BJ (cell line): ENCODE results near the gene SPATA6L. TPM values are rescaled to one million over a fixed set of nuclear protein-coding genes. Genes with fewer than 3 reads are reported as not detected.
A peak's percentile ranks its signal among the peaks of the same experiment; 100 is the strongest.

Experiments
- CTCF ChIA-PET: fragments of 350-600 bp; formaldehyde crosslinking; extraction: SDS; loops from one replicate; lab custom pipeline; 2021; ENCODE audit warnings: antibody characterized with exemption, inconsistent platforms; lab: Yijun Ruan, JAX
- POLR2A ChIA-PET: fragments of 300-600 bp; sonication (Branson Sonifier 250); formaldehyde crosslinking; extraction: SDS; loops from one replicate; lab custom pipeline; 2021; ENCODE audit warnings: antibody characterized with exemption; lab: Charles Lee
- DNase-seq: peaks from one replicate; pipeline ENCODE4 v3.0.0-alpha.2; 2011; ENCODE audit warnings: low read depth
- H3K27me3 ChIP-seq: 2 replicates; pipeline ENCODE4 v1.6.0; 2011; ENCODE audit warnings: low read length; ENCODE audit not compliant: control insufficient read depth, insufficient read depth
- H3K36me3 ChIP-seq: 2 replicates; pipeline ENCODE4 v1.5.1; 2011; ENCODE audit warnings: low read length; ENCODE audit not compliant: control insufficient read depth, insufficient read depth
- H3K4me3 ChIP-seq: 2 replicates; pipeline ENCODE4 v1.5.1; 2011; ENCODE audit warnings: low read depth, mild to moderate bottlenecking, control low read depth, low read length
- polyA plus RNA-seq: library from polyadenylated mRNA; depleted of rRNA; stranded (reverse); fragments of >200 nt; gene quantifications from 2 replicates; pipeline ENCODE4 v1.2.3, GENCODE V29; 2011; rRNA removed
- TF ChIP-seq, protein P1 (sequence below): IDR thresholded peaks from 2 replicates; pipeline ENCODE4 v1.5.1; 2011; ENCODE audit warnings: low read depth, mild to moderate bottlenecking, control low read depth, inconsistent platforms, low read length, moderate library complexity; ENCODE audit not compliant: insufficient read depth

Gene SPATA6L
- polyA plus RNA-seq, 1 experiment: 0.43 TPM

DNA sequence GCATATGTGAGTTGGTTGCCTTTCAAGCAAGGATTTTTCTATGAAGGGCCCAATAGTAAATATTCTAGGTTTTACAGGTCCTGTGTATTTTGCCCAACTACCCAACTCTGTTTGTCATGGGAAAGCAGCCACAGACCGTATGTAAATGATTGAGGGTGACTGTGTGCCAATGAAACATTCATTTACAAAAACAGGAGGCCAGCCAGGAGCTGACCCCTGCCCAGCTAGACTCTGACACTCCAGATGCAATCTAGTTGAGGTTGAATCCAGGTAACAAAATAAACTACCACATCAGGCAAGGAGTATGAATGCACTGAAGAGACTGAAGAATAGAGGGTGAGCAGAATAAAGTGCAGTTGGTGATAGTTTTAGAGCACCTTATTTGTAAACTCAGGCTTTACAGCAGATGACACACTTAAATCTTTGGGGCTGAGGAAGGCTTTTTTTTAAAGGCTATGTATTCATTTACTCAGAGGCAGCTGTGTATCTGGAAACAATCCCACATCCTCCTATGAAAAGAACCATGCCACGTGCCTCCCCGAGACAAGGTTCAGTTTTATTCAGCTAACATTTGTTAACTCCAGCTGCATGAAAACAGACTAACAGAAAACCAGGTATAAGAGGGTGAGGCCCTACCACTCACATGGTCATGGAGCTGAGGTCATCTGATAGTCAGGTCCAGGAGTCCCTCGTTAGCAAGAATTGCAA, 115.3 kb downstream of the SPATA6L start:
- no peaks in the 10 kb centered on the region for H3K36me3 ChIP-seq
- no peaks in the 10 kb centered on the region; the same call in 1 of the 2 replicates for H3K27me3 ChIP-seq
- TF ChIP-seq, protein P1, sequence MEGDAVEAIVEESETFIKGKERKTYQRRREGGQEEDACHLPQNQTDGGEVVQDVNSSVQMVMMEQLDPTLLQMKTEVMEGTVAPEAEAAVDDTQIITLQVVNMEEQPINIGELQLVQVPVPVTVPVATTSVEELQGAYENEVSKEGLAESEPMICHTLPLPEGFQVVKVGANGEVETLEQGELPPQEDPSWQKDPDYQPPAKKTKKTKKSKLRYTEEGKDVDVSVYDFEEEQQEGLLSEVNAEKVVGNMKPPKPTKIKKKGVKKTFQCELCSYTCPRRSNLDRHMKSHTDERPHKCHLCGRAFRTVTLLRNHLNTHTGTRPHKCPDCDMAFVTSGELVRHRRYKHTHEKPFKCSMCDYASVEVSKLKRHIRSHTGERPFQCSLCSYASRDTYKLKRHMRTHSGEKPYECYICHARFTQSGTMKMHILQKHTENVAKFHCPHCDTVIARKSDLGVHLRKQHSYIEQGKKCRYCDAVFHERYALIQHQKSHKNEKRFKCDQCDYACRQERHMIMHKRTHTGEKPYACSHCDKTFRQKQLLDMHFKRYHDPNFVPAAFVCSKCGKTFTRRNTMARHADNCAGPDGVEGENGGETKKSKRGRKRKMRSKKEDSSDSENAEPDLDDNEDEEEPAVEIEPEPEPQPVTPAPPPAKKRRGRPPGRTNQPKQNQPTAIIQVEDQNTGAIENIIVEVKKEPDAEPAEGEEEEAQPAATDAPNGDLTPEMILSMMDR: no peak
- H3K4me3 ChIP-seq: no peak overlapping the region
- POLR2A ChIA-PET: interaction anchor here (0.6 kb wide), 1 partner anchor 1923 kb away, joined by 3 read pairs; no protein-coding TSS in a partner anchor
- no peak for DNase-seq
- CTCF ChIA-PET: interaction anchor here (1.0 to 1.5 kb wide), 5 partner anchors 10 to 143 kb away, joined by 3 to 4 read pairs (median 4); no protein-coding TSS in a partner anchor

DNA sequence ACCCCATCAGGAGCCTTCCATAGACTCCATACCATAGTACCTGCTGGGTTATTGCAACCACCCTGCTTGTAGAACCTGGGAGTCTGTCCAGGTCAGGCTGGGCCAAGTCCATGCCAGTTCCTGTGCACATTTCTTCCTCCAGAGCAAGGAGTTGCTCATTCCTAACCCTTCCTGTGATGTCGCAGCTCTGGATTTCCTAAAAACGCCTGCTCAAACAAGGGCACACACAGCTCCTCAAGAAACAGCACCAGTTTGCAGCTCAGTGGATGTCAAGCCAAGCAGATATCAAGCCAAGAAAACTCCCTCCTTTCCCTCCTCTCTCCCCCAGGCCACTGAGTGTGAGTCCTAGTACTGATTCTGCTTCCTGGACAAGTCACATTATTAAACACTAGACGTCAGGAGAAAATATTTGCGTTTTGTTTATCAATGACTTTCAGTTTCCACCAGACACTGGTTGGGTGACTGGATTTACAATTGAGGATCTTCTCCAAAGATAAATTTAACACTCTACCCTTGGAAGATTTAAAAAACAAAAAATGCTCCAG, 116.5 kb downstream of the SPATA6L start:
- ChIA-PET POLR2A (no interaction called here), CTCF (interaction anchor here (0.8 to 2.1 kb wide), 6 partner anchors 9 to 167 kb away, joined by 3 to 5 read pairs (median 4); no protein-coding TSS in a partner anchor)
- no peak for DNase-seq
- TF ChIP-seq, protein P1: no peak
- H3K27me3 ChIP-seq: no peaks in the 10 kb centered on the region; the same call in 1 of the 2 replicates
- H3K4me3 ChIP-seq: no peak overlapping the region
- no peaks in the 10 kb centered on the region for H3K36me3 ChIP-seq

DNA sequence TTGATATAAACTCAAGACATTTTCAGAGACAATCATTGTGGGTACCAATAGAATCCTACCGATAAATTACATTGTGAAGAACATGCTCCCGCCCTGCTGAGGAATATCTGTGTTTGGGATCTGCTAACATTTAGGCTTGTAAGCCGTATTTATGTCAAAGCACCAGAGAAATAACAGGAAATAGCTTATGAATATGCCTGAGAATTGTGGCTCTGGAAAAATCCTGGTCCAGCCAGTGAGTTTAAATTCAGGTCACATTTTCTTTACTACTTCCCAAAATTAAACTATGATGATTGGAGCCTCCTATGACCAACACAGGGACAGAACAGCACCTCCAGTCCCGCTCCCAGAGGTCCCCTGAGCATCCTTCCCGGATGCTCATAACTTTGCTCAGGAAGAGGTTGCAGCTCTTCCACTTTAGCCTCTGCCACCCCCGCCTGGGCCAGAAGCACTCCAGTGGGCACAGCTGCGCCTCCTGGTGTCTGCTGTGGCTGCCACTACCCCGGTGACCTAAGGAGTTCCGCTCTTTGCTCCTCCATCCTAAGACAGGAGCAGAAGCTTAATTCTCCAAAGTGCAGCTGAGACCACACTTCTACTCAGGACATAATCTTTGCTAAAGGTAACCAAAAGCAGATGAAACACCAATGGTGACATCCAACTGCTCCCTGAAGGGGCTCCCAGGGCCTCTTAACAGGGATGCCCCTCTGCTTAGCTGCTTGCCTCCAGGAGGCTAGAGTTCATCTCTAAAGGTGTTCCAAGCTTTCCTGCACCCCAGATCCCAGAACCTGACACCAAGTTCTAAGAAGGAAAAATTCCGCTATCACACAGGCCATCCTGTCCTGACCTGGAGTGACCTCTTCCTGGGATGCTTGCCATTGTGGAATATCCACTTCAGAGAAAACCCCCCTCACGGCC, 117.2 kb downstream of the SPATA6L start:
- ChIA-PET CTCF (interaction anchor here (0.7 to 2.1 kb wide), 6 partner anchors 10 to 166 kb away, joined by 3 to 5 read pairs (median 3); no protein-coding TSS in a partner anchor), POLR2A (no interaction called here)
- no peak overlapping the region for H3K4me3 ChIP-seq
- H3K36me3 ChIP-seq: no peaks in the 10 kb centered on the region
- TF ChIP-seq, protein P1: 0 out of 2 replicates have a peak, but pooled peaks have one; percentile 31
- no peak for DNase-seq
- no peaks in the 10 kb centered on the region; the same call in 1 of the 2 replicates for H3K27me3 ChIP-seq

Other genes starting within 250 kb of the SPATA6L start
- gene SLC1A1, start 176.0 kb downstream of the SPATA6L start, polyA plus RNA-seq: 6.4 and 8.8 TPM in 2 replicates
- 6.5 and 7.0 TPM in 2 replicates for gene PLPP6, start 4.2 kb downstream of the SPATA6L start, polyA plus RNA-seq
- 8.8 and 11.0 TPM in 2 replicates for gene CDC37L1, start 13.1 kb upstream of the SPATA6L start, polyA plus RNA-seq
- gene AK3, start 74.7 kb upstream of the SPATA6L start, polyA plus RNA-seq: 30.1 and 46.1 TPM in 2 replicates
- gene RCL1, start 126.5 kb upstream of the SPATA6L start, polyA plus RNA-seq: 3.7 and 5.1 TPM in 2 replicates